HG02943 (cell line): Measurements from ENCODE around the gene BCAS2.
"Not testable (repeated sequence)": the region's sequence is repeated elsewhere in the genome, so short reads cannot be mapped to it uniquely, and the experiment has no call there.

Experiments
- ATAC-seq: cut with Tn5 transposase; IDR thresholded peaks from one replicate; pipeline ENCODE4 v1.9.1; 2021; ENCODE audit warnings: mild to moderate bottlenecking, low read depth, moderate library complexity; ENCODE audit not compliant: unreplicated experiment

The BCAS2 gene

DNA sequence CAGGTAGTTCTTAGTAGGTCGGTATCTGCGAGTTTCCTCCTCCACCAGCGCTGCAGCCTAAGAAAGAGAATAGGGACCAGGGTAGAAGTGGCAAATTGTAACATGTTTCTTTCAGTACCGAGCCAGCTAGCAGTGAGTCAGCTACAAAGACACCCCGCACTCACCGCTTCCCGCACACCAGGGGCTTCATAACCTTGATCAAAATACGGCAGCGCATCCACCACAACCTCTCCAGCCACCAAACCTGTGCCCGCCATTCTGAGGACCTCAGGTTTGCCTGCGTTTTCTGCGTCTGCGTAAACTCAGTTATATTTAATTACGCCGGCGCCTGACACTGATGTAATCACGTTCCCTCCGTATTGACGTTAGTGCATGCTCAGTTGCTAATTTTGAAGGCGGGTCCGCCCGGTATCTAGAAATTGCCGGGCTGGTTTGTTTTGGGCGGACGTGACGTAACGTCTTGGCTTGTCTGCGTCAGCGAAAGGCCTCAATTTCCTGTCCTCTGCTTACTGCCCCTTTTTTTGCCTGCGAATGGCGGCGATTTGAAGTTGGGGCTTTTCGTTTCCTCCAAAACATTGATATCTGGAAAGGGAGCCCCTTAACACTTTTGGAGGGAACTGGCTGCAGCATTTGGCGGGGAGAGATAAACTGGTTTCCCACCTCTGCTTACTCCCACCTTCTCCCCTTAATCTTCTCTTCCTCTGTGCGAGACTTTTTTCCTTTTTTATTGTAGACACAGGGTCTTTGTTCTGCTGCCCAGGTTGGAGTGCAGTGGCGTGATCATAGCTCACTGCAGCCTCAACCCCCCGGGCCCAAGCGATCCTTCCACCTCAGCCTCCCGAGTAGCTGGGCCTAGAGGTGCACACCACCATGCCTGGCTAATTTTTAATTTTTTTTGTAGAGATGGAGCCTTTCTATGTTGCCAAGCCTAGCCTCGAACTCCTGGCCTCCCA lies at the start of gene BCAS2:
Gene BCAS2, minus strand, starts transcription at position 281 of the 953 bp plus-strand sequence. Its CDS starts 24 bp downstream, at position 257.
- peak; percentile 99 for ATAC-seq

DNA sequence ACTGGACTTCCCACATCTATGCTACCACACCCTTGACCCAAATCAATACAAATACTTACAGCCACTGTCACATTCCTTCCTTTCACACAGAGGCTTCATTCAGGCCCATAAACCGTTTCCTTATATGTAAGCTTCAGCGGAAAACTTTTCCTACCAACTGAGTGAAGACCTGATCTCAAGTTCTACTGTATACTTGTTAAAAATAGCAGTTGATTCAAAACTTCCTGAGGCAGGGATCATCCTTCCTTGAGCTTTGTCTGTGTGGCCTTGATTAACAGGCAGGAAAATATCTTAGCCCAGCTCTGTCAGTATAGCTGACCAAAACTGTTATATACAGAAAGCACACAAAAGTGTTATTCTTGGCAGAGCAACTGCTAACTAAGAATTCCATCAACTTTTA lies 45.7 kb upstream of the BCAS2 start:
- ATAC-seq = no peak

DNA sequence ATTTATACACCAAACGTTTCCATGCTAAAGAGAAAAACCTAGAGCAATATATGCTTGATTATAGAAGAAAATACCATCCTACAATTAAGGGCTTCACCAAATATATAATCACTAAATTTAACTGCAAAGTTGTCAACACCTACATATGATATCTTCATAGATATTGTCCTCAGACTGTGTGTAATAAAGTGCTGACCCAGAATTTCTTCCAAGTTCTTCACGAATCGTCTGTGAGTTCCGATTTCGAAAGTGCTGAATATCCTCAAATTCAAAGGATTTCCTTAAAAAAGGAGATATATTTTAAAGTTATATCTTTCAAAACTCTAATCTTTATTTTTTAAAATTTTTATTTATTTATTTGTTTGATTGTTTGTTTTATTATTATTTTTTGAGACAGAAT lies 41.9 kb upstream of the BCAS2 start:
- ATAC-seq = no peak

DNA sequence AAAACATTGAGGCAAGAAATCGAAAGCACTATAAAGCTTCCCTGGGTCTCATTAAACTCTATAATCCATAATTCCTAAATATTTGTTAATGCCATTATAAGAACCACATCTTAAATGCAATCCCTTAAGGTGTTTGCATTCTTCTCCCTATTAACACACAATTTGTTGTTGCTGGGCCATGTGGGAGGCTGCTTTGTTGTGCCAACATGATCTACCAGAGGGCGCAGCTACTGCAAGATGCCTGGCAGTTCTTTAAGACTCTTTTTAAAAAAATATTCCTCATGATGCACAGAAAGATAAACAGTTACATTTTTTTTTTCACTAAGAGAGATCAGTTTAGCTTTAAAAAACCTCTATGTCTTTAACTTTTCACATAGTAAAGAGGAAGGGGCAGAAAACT lies 39.0 kb upstream of the BCAS2 start:
- no peak for ATAC-seq

DNA sequence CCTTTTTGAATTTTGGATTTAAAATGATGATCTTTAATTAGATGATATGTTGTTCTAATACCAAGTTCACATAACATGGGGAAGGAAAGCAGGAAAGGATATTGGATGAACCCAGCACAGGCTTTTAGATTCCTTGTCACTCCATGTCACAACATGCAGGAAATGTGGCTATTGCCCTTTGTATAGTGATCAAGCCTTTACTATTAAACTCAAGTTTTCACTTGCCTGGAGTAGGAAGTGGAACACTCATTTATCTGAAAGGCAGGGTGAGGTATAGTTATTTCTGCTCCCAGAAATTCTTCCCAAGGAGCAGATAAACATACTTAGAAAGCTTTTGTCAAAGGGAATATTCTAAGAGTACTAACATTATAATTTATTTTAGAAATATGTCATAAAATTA lies 37.2 kb upstream of the BCAS2 start:
- ATAC-seq = no peak

DNA sequence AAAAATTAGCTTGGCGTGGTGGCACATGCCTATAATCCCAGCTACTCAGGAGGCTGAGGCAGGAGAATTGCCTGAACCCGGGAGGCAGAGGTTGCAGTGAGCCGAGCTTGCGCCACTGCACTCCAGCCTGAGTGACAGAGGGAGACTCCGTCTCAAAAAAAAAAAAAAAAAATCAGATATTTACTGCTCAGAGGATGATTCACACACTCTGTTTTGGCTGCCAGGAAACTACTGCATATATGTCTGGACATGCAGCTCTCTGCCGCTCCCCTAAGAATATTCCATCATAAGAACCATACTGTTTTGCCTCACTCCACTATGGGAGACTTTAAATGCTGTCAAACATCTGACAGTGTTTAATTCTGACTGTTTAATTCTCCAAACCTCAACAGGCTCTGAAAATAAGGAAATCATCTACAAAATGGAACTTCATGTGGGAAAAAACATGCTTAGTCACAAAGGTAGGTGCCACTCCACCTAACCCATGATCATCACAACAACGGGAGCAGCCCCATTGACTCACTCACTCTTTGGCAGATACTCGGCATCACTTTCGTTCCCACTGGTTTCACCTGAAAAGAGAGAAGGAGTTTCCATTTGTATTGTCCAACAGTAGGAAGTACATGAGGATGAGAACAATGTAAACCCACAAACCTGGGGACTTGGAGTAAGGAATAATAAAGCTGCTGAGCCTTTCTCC lies 29.3 kb upstream of the BCAS2 start:
- no peak for ATAC-seq

DNA sequence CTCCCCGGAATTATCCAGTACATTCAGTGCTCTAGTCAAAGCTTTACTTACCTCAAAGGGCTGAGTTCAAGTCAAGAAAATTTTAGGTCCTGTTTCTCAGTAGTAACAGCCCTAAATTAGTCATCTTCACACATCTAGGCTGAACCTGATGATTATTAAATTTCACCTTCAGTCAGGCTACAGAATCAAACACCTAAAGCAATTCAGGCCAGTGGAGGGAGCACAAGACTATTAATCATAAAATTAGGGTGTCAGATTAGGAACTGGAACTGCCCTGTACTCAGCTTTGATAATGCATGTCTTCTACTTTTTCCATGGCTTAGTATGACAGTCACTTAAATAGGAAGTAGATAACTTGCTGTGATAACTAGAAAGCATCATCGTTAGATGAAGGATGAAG lies 28.4 kb upstream of the BCAS2 start:
- ATAC-seq = no peak

DNA sequence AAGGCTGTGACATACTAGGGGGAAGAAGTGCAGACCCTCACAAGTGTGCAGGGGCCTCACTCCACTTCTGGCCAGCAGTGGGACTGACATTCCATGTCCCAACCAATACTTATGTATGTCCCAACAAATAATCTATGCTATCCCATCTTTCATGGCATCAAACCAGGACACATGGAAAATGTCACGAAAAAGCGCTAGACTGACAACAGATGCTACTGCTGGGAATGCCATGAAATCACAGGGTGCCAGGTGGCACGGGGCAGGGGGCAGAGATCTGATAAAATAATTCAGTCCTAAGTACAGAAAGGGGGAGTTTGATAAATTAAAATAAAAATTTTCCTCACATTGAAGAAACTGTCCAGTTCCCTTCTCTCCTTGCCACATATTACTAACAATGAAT lies 27.6 kb upstream of the BCAS2 start:
- ATAC-seq = no peak

DNA sequence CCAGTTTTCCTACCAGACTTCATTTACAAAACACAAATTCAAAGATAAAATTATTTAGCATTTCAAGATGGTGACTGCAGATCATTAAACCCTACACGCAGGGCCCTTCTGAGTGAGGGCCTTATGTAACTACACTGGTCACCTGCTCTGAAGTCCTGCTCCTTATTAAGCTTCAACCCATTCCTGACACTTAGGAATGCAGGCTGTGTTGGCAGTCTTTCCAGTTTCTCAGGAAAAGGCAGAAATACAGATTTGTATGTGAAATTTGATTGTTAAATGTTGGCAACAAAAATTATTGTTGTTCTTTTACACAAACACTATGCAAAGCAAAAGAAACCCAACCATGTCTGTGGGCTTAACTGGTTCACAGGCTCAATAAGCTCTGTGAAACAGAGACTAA lies 25.8 kb upstream of the BCAS2 start:
- no peak for ATAC-seq

DNA sequence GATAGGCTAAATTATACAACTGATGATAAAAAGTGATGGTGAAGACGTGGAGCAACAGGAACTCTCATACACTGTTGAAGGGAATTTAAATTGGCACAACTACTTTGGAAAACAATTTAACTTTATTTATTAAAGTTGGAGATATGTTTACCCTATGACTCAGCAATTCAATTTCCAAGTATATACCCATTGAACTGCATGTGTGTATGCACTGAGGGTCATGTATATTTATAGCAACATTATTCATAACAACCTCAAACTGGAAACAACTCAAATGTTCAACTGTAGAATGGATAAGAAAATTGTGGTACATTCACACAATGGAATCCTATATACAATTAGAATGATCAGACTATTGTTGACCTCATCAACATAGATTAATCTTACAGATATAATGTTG lies 16.5 kb upstream of the BCAS2 start:
- ATAC-seq = no peak

DNA sequence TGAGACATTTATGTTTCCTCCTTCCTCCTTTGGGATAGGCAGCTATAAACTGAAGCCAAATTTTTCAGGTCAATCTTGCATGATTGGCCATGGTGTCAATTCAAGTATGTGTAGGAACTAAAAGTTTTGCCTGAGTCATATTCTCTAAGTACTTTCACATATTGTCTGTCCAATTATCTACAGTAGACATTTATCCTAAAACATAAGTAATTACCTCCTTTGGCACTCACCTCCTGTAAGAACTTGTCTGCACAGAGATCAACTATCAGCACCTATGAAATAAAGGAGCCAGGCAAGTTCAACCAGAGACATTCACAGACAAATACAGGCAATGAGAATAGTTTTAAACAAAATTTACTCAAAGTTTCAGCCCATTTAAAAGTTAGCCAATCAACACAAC lies 14.2 kb upstream of the BCAS2 start:
- no peak for ATAC-seq

DNA sequence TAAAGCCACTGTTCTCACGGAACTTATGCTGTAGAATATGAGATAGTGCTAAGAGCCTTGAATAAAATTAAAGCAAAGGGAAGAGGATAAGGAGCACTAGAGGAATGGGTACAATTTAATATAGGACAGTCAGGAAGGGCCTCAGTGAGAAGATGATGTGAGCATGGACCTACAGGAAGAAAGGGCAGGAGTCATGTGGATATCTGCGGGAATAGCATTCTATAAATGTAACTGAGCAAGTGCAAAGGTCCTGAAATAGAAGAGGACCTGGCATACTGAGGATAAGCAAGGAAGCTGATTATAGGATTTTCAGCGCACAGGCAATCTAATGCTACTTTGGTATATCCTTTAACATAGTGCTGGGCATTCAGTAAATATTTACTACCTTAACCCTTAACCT lies 12.6 kb upstream of the BCAS2 start:
- ATAC-seq = no peak

DNA sequence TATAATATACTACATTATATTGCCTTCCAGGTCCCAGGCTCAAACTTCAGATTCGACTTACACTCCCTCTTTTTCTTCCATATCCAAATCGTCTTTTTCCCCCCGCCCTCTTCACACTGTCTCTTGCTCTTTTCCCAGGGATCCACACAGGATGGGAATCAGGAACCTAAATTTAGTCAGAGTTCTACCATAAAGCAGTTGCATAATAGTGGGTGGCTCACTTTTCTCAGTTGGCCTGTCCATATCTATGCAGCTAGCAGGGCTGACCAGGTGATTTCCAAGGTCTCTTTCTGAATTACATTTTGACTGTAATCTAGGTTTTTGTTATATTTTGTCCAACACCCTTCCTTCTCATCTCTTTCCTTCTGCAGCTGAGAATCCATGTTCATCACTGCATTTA lies 7.7 kb upstream of the BCAS2 start:
- ATAC-seq = no peak

DNA sequence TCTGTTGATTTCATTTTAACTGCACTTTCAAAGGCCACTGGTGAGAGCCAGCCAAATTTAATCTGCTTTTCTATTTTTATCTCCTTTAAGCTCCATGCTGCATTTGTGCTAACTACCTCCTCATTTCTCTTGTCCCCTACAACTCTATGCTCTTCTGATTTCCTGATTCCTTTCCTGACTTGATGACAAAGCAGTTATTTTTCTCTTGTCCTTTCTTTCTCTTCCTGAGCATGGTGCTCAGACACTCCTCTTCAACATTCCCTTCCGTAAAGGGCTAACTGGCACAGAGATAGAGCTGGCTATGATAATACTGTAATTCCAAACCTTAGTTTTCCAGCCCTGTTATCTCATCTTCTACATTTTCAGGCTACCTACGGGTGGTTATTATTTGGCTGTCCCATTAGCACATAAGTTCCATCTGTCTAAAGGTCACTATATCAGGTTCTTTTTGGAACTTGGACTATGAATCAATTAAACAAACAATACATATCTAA lies 6.8 kb upstream of the BCAS2 start:
- ATAC-seq = no peak

DNA sequence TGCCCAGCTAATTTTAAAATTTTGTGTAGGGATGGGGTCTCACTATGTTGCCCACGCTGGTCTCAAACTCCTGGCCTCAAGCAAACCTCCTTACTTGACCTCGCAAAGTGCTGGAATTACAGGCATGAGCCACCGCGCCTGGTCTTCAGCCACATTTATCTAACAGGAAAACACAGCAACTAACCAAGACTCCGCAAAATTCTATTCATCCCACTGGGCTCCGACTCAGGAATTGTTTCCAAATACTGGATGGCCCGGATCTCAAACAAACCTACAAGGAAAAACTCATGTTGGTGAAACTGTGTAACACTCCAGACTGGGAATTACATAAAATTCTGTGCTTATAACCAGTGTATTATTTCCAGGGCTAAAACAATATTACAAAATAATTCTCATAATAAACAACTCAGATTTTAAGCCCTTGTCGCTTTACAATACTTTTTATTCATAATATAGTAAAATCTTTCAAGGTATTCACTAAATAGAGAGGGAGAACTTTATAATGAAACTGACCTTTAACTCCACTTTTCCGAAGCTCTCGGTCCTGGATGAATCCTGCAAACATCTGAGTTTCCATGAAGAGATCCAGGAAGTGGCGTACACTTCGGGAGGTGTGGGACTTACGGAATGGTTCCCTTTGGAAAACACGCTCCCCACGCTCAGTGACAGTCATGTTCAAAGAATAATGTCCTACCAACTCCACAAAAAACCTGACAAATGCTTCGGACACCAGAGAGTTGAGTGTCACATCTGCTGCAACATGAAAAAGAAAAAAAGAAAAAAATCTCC lies 6.0 kb upstream of the BCAS2 start:
- ATAC-seq = no peak

DNA sequence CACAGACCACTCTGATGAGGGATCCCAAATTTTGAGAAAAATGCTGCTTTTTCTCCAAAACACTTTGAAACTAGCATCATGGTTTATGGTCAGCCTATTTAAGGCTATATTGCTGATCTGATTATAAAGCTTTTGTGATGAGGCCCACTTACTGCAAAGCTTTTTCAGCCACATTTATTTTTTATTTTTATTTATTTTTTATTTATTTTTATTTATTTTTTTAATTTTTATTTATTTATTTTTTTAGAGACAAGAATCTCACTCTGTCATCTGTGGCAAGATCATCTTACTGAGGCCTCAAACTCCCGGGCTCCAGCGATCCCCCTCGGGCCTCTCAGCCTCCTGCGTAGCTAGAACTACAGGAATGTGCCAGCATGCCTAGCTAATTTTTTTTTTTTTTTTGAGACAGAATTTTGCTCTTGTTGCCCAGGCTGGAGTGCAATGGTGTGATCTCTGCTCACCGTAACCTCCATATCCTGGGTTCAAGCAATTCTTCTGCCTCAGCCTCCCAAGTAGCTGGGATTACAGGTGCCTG lies 5.2 kb upstream of the BCAS2 start:
- ATAC-seq = no peak

DNA sequence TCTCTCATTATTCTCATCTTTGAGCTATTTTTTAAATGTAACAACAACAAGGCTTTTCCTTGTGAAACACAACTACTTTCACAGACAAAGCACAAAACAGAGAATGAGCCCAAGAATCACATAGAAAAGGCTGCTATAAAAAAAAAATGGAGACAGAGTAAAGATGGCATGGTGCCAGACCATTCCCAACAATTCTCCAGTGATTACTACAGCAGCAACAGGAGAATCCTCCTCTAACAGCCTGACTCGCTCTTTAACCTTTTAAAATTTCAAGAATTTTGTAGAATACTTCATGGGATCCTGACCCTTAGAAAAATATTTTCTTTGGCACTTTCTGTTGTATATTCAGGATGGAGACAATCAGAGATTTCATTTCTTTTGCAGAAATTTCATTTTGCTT lies 3.8 kb upstream of the BCAS2 start:
- ATAC-seq = no peak

DNA sequence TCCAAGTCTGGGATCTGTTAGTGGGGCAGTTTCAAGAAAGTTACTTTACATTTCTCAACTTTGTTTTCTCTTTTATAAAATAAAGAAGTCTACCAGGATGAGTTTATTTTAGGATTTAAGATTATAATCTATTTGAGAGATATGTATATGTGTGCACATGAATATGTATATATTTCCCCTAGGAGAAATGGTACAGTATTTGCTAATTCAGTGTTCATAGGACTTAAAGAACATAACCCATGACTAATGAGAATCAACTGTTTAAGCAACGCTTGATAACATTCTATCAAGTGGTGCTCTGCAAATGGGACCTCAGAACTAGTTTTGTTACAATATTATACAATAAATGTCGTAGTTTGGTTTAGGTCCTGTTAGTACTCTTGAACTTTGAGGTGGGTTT lies 7.0 kb downstream of the BCAS2 start:
- no peak for ATAC-seq

DNA sequence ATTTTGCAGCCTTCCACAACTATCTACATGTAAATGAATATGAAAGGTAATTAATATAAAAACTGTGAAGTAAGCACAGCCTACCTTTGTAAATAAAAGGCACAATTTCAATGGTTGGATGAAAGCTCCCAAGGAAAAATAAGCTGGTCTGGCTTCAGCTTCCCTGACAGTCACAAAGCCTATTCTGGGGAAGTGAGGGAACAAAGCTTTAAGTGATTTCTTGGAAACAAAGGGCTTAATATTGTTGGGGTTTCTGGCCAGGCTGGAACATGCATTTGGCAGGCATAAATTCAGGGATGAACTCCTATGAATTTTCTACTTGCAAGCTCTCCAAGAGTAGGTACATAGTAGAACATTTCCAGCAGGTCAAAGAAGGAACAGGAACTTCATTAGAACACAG lies 17.3 kb downstream of the BCAS2 start:
- no peak for ATAC-seq

DNA sequence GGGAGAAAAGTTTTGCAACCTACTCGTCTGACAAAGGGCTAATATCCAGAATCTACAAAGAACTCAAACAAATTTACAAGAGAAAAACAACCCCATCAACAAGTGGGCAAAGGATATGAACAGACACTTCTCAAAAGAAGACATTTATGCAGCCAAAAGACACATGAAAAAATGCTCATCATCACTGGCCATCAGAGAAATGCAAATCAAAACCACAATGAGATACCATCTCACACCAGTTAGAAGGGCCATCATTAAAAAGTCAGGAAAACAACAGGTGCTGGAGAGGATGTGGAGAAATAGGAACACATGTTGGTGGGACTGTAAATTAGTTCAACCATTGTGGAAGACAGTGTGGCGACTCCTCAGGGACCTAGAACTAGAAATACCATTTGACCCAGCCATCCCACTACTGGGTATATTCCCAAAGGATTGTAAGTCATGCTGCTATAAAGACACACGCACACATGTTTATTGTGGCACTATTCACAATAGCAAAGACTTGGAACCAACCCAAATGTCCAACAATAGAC lies 18.4 kb downstream of the BCAS2 start:
- not testable (repeated sequence) for ATAC-seq
